Measurements from ENCODE around the gene QRFP.
A peak's percentile ranks its signal among the peaks of the same experiment; 100 is the strongest.

QRFP gene

DNA sequence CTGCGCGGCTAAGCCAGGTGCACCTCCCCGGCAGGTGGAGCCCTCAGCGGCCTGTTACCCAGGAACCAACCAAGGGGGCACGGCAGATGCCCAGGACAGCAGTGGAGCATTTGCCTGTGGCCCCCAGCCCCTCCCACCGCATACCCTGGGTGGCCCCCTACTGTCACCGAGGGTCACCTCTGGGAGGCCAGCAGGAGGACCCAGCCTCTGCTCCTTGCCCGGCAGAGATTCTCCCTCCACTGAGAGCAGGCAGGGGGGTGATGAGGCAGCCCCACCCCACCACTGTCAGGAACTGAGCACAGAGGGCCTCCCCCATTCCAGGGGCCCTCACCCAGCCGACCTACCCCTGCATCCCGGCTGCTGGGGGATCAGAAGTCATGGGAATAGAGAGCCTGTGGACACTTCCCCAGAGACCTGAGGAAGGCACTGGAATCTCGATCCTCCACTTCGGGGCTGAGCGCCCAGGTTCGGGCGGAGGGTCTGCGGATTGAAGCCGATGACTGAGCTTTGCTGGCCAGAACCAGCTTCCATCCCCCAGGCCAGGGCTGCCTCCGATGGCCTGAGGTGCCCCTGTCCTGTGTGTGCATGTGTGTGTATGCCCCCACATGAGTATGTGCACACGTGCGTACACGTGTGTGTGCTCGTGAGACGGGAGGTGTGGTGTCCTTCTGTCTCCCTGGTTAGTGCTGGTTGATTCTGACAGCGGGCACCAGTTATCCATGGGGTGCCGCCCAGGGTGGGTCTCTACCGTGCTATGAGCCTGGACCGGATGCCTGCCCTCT lies at the start of gene QRFP:
Gene QRFP (minus strand): TSS at position 580 of the 782 bp plus-strand sequence. CDS start 2,974 bp downstream, outside the sequence.
- no peaks in the 10 kb centered on the region for H3K9me3 Mint-ChIP-seq
- H3K27ac Mint-ChIP-seq, result no peak within 1 kb of the TSS
- H3K27me3 Mint-ChIP-seq, result peaks cover 3% of the 10 kb centered on the region
- no peak within 1 kb of the TSS for H3K4me3 Mint-ChIP-seq
- H3K36me3 Mint-ChIP-seq (ENCODE audit: low read depth), result no peaks in the 10 kb centered on the region
- no peak for DNase-seq
- no peaks in the 10 kb centered on the region for H3K4me1 Mint-ChIP-seq
- no peak for ATAC-seq

DNA sequence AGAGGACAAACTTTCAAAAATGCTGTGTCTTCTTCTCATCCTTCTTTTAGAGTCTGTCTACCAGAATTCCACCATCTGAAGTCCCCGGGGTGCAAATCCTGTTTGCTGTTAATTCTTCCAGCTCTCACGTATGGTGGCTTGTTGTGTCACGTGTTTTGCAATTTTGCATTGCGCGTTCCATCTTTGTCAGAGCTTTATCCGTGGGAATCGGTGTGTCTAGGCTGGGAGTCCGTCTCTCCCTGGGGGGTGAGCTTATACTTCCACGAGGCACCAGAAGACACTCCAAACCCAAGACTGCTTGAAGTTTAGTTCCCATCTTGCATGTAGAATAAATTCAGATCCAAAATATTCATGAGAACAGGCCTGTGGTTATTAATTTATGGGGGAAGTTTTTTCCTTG lies 48.6 kb upstream of the QRFP start:
- peaks cover 54% of the 10 kb centered on the region for H3K27me3 Mint-ChIP-seq
- no peak overlapping the region for H3K4me3 Mint-ChIP-seq
- DNase-seq, result no peak
- no peak overlapping the region for H3K27ac Mint-ChIP-seq
- peaks cover 3% of the 10 kb centered on the region for H3K4me1 Mint-ChIP-seq
- H3K9me3 Mint-ChIP-seq, result no peaks in the 10 kb centered on the region
- H3K36me3 Mint-ChIP-seq (ENCODE audit: low read depth), result no peaks in the 10 kb centered on the region
- no peak for ATAC-seq

GRCh38 chr9:130944510-130945058 lies 48.0 kb upstream of the QRFP start:
- ATAC-seq (no peak), DNase-seq (no peak)
- Mint-ChIP-seq H3K9me3 (no peaks in the 10 kb centered on the region), H3K27ac (no peak overlapping the region), H3K4me3 (no peak overlapping the region), H3K27me3 (peaks cover 54% of the 10 kb centered on the region), H3K4me1 (peaks cover 3% of the 10 kb centered on the region), H3K36me3 (ENCODE audit: low read depth) (no peaks in the 10 kb centered on the region)

DNA sequence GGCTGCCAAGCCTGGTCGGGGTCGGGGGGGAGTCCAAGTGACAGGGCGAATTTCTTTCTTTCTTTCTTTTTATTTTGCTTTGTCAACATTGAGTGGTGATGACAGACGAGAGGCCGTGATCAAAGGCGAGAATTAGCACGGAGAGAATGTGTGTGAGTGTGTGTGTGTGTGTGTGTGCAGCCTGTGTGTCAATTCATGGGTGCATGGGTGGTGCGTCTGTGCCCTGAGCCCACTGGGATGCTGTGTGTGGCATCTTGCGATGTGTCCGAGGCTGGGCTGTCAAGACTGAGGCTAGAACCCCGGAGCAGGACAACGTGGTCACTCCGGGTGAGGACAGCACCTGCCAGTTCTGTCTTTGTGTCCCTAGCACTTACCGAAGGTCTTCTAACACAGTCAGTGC lies 47.2 kb upstream of the QRFP start:
- H3K4me1 Mint-ChIP-seq, result peaks cover 3% of the 10 kb centered on the region
- no peak overlapping the region for H3K4me3 Mint-ChIP-seq
- no peak overlapping the region for H3K27ac Mint-ChIP-seq
- no peaks in the 10 kb centered on the region for H3K36me3 Mint-ChIP-seq (ENCODE audit: low read depth)
- no peak for DNase-seq
- ATAC-seq, result no peak
- no peaks in the 10 kb centered on the region for H3K9me3 Mint-ChIP-seq
- H3K27me3 Mint-ChIP-seq, result peaks cover 49% of the 10 kb centered on the region

GRCh38 chr9:130943221-130943620 lies 46.6 kb upstream of the QRFP start:
- peaks cover 3% of the 10 kb centered on the region for H3K4me1 Mint-ChIP-seq

DNA sequence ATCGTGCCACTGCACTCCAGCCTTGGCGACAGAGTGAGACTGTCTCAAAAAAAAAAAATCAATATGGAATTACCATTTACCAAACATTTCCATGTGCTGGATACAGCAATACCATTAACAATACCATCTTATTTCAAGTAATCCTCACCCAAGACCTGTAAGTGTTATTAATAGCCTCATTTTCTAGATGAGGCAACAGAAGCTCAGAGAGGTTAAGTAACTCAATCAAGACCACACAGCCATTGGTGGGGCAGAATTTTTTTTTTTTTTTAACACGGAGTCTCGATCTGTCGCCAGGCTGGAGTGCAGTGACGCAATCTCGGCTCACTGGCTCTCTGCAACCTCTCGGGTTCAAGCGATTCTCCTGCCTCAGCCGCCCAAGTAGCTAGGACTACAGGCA lies 46.1 kb upstream of the QRFP start:
- H3K4me3 Mint-ChIP-seq, result no peak overlapping the region
- H3K4me1 Mint-ChIP-seq, result peaks cover 5% of the 10 kb centered on the region
- H3K36me3 Mint-ChIP-seq (ENCODE audit: low read depth), result no peaks in the 10 kb centered on the region
- H3K9me3 Mint-ChIP-seq, result no peaks in the 10 kb centered on the region
- H3K27ac Mint-ChIP-seq, result no peak overlapping the region
- no peak for ATAC-seq
- no peak for DNase-seq
- peaks cover 45% of the 10 kb centered on the region for H3K27me3 Mint-ChIP-seq

More at GRCh38 chr9:130943221-130943620, 46.6 kb upstream of the QRFP start:
- no peaks in the 10 kb centered on the region for H3K9me3 Mint-ChIP-seq
- no peak overlapping the region for H3K4me3 Mint-ChIP-seq
- DNase-seq, result no peak
- ATAC-seq, result no peak
- no peaks in the 10 kb centered on the region for H3K36me3 Mint-ChIP-seq (ENCODE audit: low read depth)
- H3K27ac Mint-ChIP-seq, result no peak overlapping the region
- peaks cover 46% of the 10 kb centered on the region for H3K27me3 Mint-ChIP-seq

DNA sequence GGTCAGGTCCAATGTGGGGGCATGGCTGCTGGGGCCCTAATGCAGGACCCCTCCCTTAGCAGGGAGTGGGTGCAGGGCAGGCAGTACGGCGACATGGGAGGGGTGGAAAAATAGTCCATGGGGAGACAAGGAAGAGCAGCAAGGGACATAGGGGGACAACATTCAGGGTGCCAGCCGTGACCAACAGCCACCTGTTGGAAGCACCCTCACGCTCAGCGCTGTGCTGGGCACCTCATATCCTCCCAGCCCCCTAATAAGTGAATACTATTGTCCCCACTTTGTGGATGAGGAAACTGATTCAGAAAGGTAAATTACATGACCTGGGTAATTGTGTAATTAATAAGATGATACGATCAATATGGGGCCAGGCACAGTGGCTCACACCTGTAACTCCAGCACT lies 45.5 kb upstream of the QRFP start:
- no peak overlapping the region for H3K4me3 Mint-ChIP-seq
- H3K36me3 Mint-ChIP-seq (ENCODE audit: low read depth), result no peaks in the 10 kb centered on the region
- DNase-seq (no peak), ATAC-seq (no peak)
- H3K27ac Mint-ChIP-seq, result no peak overlapping the region
- H3K27me3 Mint-ChIP-seq, result peaks cover 51% of the 10 kb centered on the region
- H3K4me1 Mint-ChIP-seq, result peaks cover 5% of the 10 kb centered on the region
- H3K9me3 Mint-ChIP-seq, result no peaks in the 10 kb centered on the region

GRCh38 chr9:130940693-130941576 lies 44.3 kb upstream of the QRFP start:
- ATAC-seq (peak; percentile 50), DNase-seq (peak; percentile 82)
- H3K36me3 Mint-ChIP-seq (ENCODE audit: low read depth), result no peaks in the 10 kb centered on the region
- H3K4me1 Mint-ChIP-seq, result peaks cover 5% of the 10 kb centered on the region
- H3K4me3 Mint-ChIP-seq, result no peak overlapping the region
- H3K9me3 Mint-ChIP-seq, result no peaks in the 10 kb centered on the region
- H3K27ac Mint-ChIP-seq, result no peak overlapping the region
- H3K27me3 Mint-ChIP-seq, result peaks cover 56% of the 10 kb centered on the region

GRCh38 chr9:130940027-130940549 lies 43.5 kb upstream of the QRFP start:
- peaks cover 5% of the 10 kb centered on the region for H3K4me1 Mint-ChIP-seq
- H3K27me3 Mint-ChIP-seq, result peaks cover 58% of the 10 kb centered on the region
- no peak for ATAC-seq
- no peaks in the 10 kb centered on the region for H3K36me3 Mint-ChIP-seq (ENCODE audit: low read depth)
- H3K27ac Mint-ChIP-seq, result no peak overlapping the region
- H3K9me3 Mint-ChIP-seq, result no peaks in the 10 kb centered on the region
- no peak overlapping the region for H3K4me3 Mint-ChIP-seq
- DNase-seq, result no peak

GRCh38 chr9:130939405-130940026 lies 42.9 kb upstream of the QRFP start:
- H3K27ac Mint-ChIP-seq, result no peak overlapping the region

GRCh38 chr9:130938652-130939404 lies 42.2 kb upstream of the QRFP start, which contains the start of gene FIBCD1:
Gene FIBCD1, minus strand, starts transcription at chr9:130939247. Its CDS starts 640 bp downstream, at chr9:130938607.
- DNase-seq, result peak; percentile 30

More at GRCh38 chr9:130939405-130940026, 42.9 kb upstream of the QRFP start:
- peaks cover 61% of the 10 kb centered on the region for H3K27me3 Mint-ChIP-seq
- H3K9me3 Mint-ChIP-seq, result no peaks in the 10 kb centered on the region
- H3K4me1 Mint-ChIP-seq, result peaks cover 5% of the 10 kb centered on the region
- ATAC-seq (no peak), DNase-seq (no peak)
- no peaks in the 10 kb centered on the region for H3K36me3 Mint-ChIP-seq (ENCODE audit: low read depth)
- H3K4me3 Mint-ChIP-seq, result no peak overlapping the region

GRCh38 chr9:130938184-130938651 lies 41.6 kb upstream of the QRFP start:
- Mint-ChIP-seq H3K36me3 (ENCODE audit: low read depth) (no peaks in the 10 kb centered on the region), H3K27ac (no peak overlapping the region), H3K27me3 (peaks cover 58% of the 10 kb centered on the region), H3K9me3 (no peaks in the 10 kb centered on the region), H3K4me3 (no peak overlapping the region), H3K4me1 (peaks cover 5% of the 10 kb centered on the region)
- ATAC-seq (no peak), DNase-seq (no peak)

More at GRCh38 chr9:130938652-130939404, 42.2 kb upstream of the QRFP start, which contains the start of gene FIBCD1:
- no peaks in the 10 kb centered on the region for H3K36me3 Mint-ChIP-seq (ENCODE audit: low read depth)
- peak within 1 kb of the TSS; percentile 53 for H3K4me3 Mint-ChIP-seq
- no peaks in the 10 kb centered on the region for H3K9me3 Mint-ChIP-seq
- peaks cover 5% of the 10 kb centered on the region for H3K4me1 Mint-ChIP-seq
- ATAC-seq, result no peak
- peaks cover 60% of the 10 kb centered on the region for H3K27me3 Mint-ChIP-seq
- no peak within 1 kb of the TSS for H3K27ac Mint-ChIP-seq

Data from activated naive CD8-positive, alpha-beta T cell treated with anti-CD3 and anti-CD28 coated beads, Interleukin-2, amount 50 U/mL, for 24 hours (primary cell).